HUES48 (cell line): Measurements from ENCODE around the gene KCNIP1.

Source experiments
- H3K27ac ChIP-seq: one replicate; pipeline ENCODE4 v1.7.0; 2013; ENCODE audit warnings: low read depth, low read length, inconsistent platforms
- H3K27me3 ChIP-seq: 2 replicates; pipeline ENCODE4 v1.6.1; 2013; ENCODE audit warnings: mild to moderate bottlenecking, low read length; ENCODE audit not compliant: control insufficient read depth, insufficient read depth
- H3K36me3 ChIP-seq: 2 replicates; pipeline ENCODE4 v1.6.1; 2013; ENCODE audit warnings: low read length; ENCODE audit not compliant: control insufficient read depth, insufficient read depth
- H3K4me1 ChIP-seq: 2 replicates; pipeline ENCODE4 v1.6.1; 2013; ENCODE audit warnings: mild to moderate bottlenecking, low read length; ENCODE audit not compliant: control insufficient read depth, insufficient read depth
- H3K4me3 ChIP-seq: 2 replicates; pipeline ENCODE4 v1.5.1; 2013; ENCODE audit warnings: mild to moderate bottlenecking, low read depth, low read length
- H3K9ac ChIP-seq: 2 replicates; pipeline ENCODE4 v1.6.1; 2013; ENCODE audit warnings: mild to moderate bottlenecking, low read depth, low read length, moderate library complexity
- H3K9me3 ChIP-seq: 2 replicates; pipeline ENCODE4 v1.6.1; 2013; ENCODE audit warnings: low read length; ENCODE audit not compliant: control insufficient read depth, insufficient read depth

Gene KCNIP1

DNA sequence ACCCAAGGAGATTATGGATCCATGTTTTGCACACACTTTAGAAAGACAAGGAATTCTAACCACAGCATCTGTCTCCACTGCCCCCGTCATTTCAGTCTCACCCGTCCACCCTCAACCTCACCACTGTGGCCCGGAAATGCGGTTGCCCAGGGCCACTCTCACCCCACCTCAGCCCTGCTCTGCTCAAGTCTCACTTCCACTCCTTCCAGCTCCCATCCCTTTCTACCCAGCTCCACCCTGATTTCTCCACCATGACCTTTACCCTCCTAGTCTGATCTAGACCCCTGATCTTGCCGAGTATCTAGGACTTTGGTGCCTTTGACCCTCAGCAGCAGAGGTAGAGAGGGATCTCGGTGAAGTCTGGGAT is 7.2 kb upstream of the KCNIP1 start:
- H3K27me3 ChIP-seq: no peaks in the 10 kb centered on the region
- H3K9ac ChIP-seq: no peak overlapping the region
- H3K4me3 ChIP-seq: no peak overlapping the region
- no peaks in the 10 kb centered on the region for H3K9me3 ChIP-seq
- no peaks in the 10 kb centered on the region for H3K4me1 ChIP-seq
- no peak overlapping the region for H3K27ac ChIP-seq
- H3K36me3 ChIP-seq: no peaks in the 10 kb centered on the region

DNA sequence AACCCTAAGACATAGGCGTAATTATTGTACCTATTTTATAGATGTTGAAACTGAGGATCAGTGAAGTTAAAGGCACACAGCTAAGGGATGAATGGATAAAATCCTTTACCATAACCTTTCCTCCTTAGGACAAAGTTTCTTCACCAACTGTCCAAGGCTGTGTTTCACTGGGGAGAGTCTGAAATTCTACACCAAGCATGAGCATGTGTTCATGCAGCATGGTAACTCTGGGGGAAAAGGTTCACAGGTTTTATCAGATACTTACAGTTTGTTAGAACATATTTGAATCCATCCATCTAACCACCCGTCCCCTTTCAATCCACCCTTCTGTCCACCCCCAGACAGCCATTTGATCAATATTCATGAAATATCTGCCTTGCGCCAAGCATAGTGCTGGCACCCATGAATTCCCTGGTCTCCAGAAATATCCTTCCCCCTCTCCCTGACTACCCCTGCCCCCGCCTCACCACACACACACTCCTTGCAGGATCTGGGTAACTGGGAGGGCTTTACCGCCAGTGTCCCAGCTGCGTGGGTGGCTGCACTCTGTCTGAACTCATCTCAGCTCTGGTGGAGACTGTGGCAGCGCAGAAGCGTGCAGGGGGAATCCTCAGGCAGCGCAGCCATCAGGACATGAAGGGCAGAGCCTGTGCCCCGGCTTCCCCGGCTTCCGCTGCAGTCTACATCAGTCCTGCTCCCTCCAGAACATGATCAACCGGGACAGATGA is 6.3 kb upstream of the KCNIP1 start:
- Histone ChIP-seq H3K9ac (no peak overlapping the region), H3K4me3 (no peak overlapping the region), H3K4me1 (no peaks in the 10 kb centered on the region), H3K9me3 (no peaks in the 10 kb centered on the region), H3K27ac (no peak overlapping the region), H3K27me3 (no peaks in the 10 kb centered on the region), H3K36me3 (no peaks in the 10 kb centered on the region)

DNA sequence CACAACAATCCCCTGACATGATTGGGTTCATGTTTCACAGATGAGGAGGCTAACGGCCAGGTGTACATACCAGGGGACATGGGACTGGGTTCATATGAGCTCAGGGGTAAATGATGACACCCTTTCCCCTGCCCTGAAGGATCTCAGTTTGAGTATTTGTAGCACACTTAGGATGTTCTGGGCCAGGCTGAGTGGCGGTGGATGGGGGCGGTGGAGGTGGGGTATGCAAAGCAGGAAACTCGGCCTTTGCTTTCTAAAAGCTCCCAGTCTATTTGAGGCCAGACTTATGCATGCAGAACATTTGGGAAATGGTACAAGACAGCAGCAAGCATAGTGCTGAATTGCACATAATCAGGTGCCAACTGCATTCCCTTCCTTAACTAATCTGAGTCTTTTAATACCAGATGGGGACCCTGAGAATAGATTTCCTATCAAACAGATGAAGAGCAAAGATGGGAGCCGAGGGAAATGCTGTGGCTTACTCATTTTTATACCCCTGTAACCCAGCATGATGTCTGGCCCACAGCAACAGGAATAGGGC is 4.9 kb upstream of the KCNIP1 start:
- no peaks in the 10 kb centered on the region for H3K36me3 ChIP-seq
- H3K4me1 ChIP-seq: no peaks in the 10 kb centered on the region
- no peak overlapping the region for H3K4me3 ChIP-seq
- H3K9me3 ChIP-seq: no peaks in the 10 kb centered on the region
- H3K9ac ChIP-seq: no peak overlapping the region
- H3K27ac ChIP-seq: no peak overlapping the region
- H3K27me3 ChIP-seq: peaks cover 6% of the 10 kb centered on the region

DNA sequence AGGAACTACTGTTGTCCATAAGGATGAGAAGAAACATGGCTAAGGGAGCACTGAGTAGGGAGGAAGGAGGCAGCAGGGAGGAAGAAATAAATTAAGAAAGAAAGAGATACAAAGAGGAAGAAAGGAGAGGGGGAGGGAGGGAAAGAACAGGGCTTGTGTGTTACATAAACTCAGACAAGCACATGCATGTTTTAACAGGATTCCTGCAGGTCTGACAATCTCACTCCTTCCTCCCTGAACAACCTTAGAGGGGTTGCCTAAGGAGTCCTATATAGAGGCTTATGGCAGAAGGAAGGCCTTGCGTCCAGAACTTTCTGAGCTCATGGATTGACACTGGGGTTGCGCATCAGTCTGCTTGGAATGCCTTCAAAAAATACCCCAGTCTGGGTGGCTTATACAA is 4.2 kb upstream of the KCNIP1 start:
- peaks cover 14% of the 10 kb centered on the region for H3K27me3 ChIP-seq
- no peak overlapping the region for H3K4me3 ChIP-seq
- no peak overlapping the region for H3K9ac ChIP-seq
- no peak overlapping the region for H3K27ac ChIP-seq
- no peaks in the 10 kb centered on the region for H3K4me1 ChIP-seq
- no peaks in the 10 kb centered on the region for H3K9me3 ChIP-seq
- H3K36me3 ChIP-seq: no peaks in the 10 kb centered on the region

DNA sequence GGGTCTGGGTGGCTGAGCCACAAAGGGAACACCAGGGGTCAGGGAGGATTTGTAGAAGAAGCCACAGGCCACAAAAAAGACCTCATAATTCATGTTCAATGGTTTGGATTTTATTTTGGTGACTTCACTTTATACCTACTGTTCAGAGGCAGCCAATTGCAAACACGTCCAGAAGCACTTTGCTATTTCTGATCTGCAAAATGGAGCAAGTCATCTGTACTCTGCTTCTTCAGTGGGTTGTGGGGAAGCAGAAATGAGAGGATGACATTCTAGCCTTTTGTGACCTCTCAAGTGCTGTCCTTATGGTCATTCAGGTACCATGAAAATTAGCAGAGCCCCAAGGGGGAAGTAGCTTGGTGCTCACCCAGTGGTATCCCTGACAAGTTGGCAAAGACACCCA is 2.5 kb upstream of the KCNIP1 start:
- Histone ChIP-seq H3K27ac (no peak overlapping the region), H3K36me3 (no peaks in the 10 kb centered on the region), H3K9ac (no peak overlapping the region), H3K4me3 (no peak overlapping the region), H3K4me1 (no peaks in the 10 kb centered on the region), H3K9me3 (no peaks in the 10 kb centered on the region), H3K27me3 (peaks cover 31% of the 10 kb centered on the region)

DNA sequence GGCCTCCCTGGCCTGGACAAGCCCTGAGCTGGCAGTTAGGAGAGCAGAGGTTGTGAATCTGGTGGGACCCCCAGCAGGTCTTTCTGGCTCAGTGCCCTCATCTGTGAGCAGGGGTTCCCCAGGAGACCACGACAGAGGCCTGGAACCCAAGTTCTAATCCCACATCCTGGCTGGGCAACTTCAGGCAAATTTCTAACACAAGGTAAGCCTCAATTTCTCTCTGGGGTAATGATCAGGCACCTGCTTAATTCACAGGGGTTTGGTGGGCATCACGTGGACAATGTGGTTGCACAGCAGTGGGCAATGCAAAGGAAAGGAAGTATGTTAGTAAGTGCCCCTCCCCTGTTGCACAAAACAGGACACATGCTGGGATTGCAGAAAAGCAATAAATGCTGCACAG is 1.9 kb upstream of the KCNIP1 start:
- no peaks in the 10 kb centered on the region for H3K4me1 ChIP-seq
- H3K9me3 ChIP-seq: no peaks in the 10 kb centered on the region
- H3K4me3 ChIP-seq: no peak overlapping the region
- H3K27ac ChIP-seq: no peak overlapping the region
- no peak overlapping the region for H3K9ac ChIP-seq
- peaks cover 34% of the 10 kb centered on the region for H3K27me3 ChIP-seq
- H3K36me3 ChIP-seq: no peaks in the 10 kb centered on the region

DNA sequence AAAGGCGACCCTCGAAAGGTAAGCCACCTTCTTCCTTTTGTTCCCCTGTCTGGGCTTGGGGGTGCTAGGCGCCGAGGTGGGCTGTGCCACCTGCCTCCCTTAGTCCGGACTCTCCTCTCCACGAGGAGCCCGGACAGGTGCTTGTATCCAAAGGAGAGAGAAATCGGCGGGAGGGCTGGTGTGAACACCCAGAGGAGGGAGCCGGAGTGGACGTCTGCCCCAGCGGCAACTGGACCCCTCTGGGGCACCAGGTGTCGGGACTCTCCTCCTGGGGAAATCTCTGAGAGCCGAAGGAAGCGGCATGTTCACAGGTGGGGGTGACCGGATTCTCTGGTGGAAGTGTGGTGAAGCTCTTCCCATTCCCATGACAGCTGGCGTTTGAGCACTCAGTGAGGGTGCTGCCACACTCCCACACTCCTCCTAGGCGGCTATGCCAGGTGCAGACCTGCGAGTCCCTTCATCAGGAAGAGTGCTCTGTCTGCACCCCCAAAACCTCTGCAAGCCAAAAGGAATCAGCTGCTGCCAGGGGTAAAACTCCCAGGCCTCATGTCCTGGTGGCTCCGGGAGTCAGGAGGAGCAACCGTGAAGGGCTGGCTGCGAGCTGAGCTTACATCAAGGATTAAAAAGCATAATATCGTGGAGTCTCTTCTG is 921 bp downstream of the KCNIP1 start:
- Histone ChIP-seq H3K9me3 (no peaks in the 10 kb centered on the region), H3K36me3 (no peaks in the 10 kb centered on the region), H3K27me3 (peaks cover 34% of the 10 kb centered on the region), H3K9ac (no peak overlapping the region), H3K4me1 (0 out of 2 replicates have a peak, but pooled peaks cover 3% of the 10 kb centered on the region), H3K4me3 (peak overlapping the region; percentile 54; the same call in 1 of the 2 replicates), H3K27ac (no peak overlapping the region)

DNA sequence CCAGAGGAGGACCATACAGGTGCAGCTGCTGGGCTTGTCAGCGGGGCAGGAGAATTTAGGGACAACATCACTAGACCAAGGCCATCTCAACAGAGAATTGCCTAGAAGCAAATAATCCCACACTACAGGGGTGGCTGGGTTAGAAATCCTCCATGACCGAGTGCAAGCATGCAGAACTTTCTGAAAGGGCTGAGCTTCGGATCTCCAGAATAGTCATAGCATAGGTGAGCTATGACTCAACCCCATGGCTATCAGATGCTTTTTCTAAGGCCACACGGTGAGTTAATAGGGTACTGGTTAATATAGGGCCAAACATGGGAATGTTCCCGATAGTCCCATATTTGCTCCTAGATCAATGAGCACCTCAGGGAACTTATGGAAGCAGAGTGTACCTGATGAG is 4.2 kb downstream of the KCNIP1 start:
- H3K9ac ChIP-seq: no peak overlapping the region
- peaks cover 34% of the 10 kb centered on the region for H3K27me3 ChIP-seq
- H3K36me3 ChIP-seq: no peaks in the 10 kb centered on the region
- H3K4me1 ChIP-seq: 0 out of 2 replicates have a peak, but pooled peaks cover 3% of the 10 kb centered on the region
- no peak overlapping the region for H3K4me3 ChIP-seq
- H3K27ac ChIP-seq: no peak overlapping the region
- no peaks in the 10 kb centered on the region for H3K9me3 ChIP-seq

DNA sequence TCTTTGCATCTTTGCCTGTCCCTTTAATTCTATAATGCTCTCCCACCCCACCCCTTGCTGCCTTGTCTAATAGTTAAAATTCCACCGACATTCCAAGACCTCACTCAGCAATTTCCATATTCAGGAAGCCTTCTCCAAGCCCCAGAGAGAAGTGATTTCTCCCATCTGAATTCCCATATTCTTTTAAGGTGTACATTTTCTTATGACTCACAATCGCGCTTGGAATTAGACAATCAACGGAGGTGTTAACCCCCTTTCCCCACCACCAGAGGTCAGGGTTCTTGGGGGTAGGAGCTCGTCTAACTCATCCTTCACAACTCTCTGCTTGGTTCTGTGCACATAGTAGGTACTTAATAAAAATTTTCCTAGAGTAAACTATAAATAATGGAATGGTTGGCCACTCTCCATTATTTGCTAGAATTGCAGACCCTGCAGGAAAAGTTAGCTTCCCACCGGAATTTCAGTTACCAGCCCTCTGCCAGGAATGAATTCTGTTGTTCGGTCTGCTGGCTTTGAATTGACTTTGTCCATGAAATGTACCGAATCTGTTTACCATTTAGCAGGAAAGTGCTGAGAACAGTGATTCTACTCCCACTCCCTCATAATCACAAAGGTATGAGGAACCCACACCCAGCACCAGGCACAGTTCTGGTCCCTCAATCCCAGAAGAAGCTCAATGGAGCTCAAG is 5.0 kb downstream of the KCNIP1 start:
- no peaks in the 10 kb centered on the region for H3K36me3 ChIP-seq
- peaks cover 28% of the 10 kb centered on the region for H3K27me3 ChIP-seq
- 0 out of 2 replicates have a peak, but pooled peaks cover 3% of the 10 kb centered on the region for H3K4me1 ChIP-seq
- no peak overlapping the region for H3K9ac ChIP-seq
- H3K27ac ChIP-seq: no peak overlapping the region
- no peaks in the 10 kb centered on the region for H3K9me3 ChIP-seq
- no peak overlapping the region for H3K4me3 ChIP-seq

DNA sequence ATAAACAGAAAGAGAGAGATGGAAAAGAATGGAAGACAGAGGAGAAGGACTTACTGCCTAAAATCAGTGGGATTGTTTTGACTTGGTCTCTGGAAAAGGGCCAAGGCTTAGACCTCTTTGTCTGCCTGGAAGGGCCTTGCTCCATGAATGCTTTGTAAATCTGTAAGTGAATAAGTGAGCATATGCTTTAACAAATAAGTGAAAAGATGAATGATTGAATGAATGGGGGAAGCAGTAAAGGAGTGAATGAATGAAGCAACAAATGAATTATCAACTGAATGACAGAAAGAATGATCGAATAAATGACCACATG is 5.5 kb downstream of the KCNIP1 start:
- peaks cover 23% of the 10 kb centered on the region for H3K27me3 ChIP-seq
- H3K4me1 ChIP-seq: 0 out of 2 replicates have a peak, but pooled peaks cover 3% of the 10 kb centered on the region

DNA sequence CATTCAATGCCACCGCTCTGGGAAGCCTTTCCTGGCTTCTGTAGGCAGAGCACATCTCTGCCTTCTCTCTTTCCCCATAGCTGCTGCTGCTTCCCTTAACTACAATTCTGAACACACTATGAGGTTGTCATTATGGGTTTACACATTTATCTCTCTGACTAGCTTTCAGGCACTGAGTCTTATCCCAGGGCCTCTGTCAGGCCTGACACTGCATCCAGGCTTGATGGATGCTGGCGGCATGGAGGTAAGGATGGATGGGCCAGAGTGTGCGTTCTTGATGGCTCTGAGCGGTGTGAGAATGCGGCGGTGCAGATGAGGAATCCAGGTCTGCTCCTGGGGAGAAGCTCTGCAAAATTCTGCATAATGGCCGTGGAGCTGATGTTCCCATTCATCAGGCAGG is 6.3 kb downstream of the KCNIP1 start:
- Histone ChIP-seq H3K4me1 (0 out of 2 replicates have a peak, but pooled peaks cover 3% of the 10 kb centered on the region), H3K4me3 (no peak overlapping the region), H3K36me3 (no peaks in the 10 kb centered on the region), H3K9me3 (no peaks in the 10 kb centered on the region), H3K9ac (no peak overlapping the region), H3K27ac (no peak overlapping the region), H3K27me3 (peaks cover 15% of the 10 kb centered on the region)

More for the DNA sequence above, 5.5 kb downstream of the KCNIP1 start:
- Histone ChIP-seq H3K27ac (no peak overlapping the region), H3K4me3 (no peak overlapping the region), H3K36me3 (no peaks in the 10 kb centered on the region), H3K9me3 (no peaks in the 10 kb centered on the region), H3K9ac (no peak overlapping the region)
